GM19238 (cell line): ENCODE data around the gene SDCCAG8.
A peak's percentile ranks its signal among the peaks of the same experiment; 100 is the strongest.

Source experiments
- DNase-seq: peaks from one replicate; pipeline ENCODE4 v3.0.0; 2011; ENCODE audit warnings: low spot score; ENCODE audit not compliant: insufficient read length

SDCCAG8 gene

GRCh38 chr1:243420016-243420945, 164.4 kb downstream of the SDCCAG8 start:
- DNase-seq = no peak

- DNase-seq = no peak
These were observed 165.3 kb downstream of the SDCCAG8 start for GRCh38 chr1:243420946-243421685.

- DNase-seq = peak; percentile 21
These were observed 165.9 kb downstream of the SDCCAG8 start for GRCh38 chr1:243421784-243422183.

GRCh38 chr1:243422362-243422761, 166.5 kb downstream of the SDCCAG8 start:
- DNase-seq = no peak

GRCh38 chr1:243428084-243428483, 172.2 kb downstream of the SDCCAG8 start:
- no peak for DNase-seq

- no peak for DNase-seq
These were observed 172.9 kb downstream of the SDCCAG8 start for GRCh38 chr1:243428617-243429342.

GRCh38 chr1:243431591-243431990, 175.8 kb downstream of the SDCCAG8 start:
- no peak for DNase-seq

- no peak for DNase-seq
These were observed 176.3 kb downstream of the SDCCAG8 start for GRCh38 chr1:243432136-243432535.

- no peak for DNase-seq
These were observed 178.0 kb downstream of the SDCCAG8 start for GRCh38 chr1:243433737-243434370.

GRCh38 chr1:243434594-243434993, 178.8 kb downstream of the SDCCAG8 start:
- no peak for DNase-seq

GRCh38 chr1:243435836-243436235, 180.0 kb downstream of the SDCCAG8 start:
- DNase-seq = no peak

GRCh38 chr1:243438146-243438545, 182.3 kb downstream of the SDCCAG8 start:
- no peak for DNase-seq

GRCh38 chr1:243438815-243439214, 183.0 kb downstream of the SDCCAG8 start:
- DNase-seq = no peak

- DNase-seq = no peak
These were observed 184.6 kb downstream of the SDCCAG8 start for GRCh38 chr1:243440406-243440805.

- no peak for DNase-seq
These were observed 185.8 kb downstream of the SDCCAG8 start for GRCh38 chr1:243441601-243442000.

- no peak for DNase-seq
These were observed 187.7 kb downstream of the SDCCAG8 start for GRCh38 chr1:243443557-243443956.

- DNase-seq = no peak
These were observed 191.5 kb downstream of the SDCCAG8 start for GRCh38 chr1:243447347-243447746.

- no peak for DNase-seq
These were observed 192.0 kb downstream of the SDCCAG8 start for GRCh38 chr1:243447844-243448243.

- no peak for DNase-seq
These were observed 193.5 kb downstream of the SDCCAG8 start for GRCh38 chr1:243449373-243449772.

- no peak for DNase-seq
These were observed 196.3 kb downstream of the SDCCAG8 start for GRCh38 chr1:243452092-243452491.

GRCh38 chr1:243454328-243454997, 198.6 kb downstream of the SDCCAG8 start:
- no peak for DNase-seq
